GM21619 (cell line): Measurements from ENCODE around the gene RBMS2.
"Not testable (repeated sequence)": the region's sequence is repeated elsewhere in the genome, so short reads cannot be mapped to it uniquely, and the experiment has no call there.

Source experiments
- ATAC-seq: cut with Tn5 transposase; IDR thresholded peaks from one replicate; pipeline ENCODE4 v1.9.1; 2021; ENCODE audit not compliant: unreplicated experiment

The RBMS2 gene, protein sequence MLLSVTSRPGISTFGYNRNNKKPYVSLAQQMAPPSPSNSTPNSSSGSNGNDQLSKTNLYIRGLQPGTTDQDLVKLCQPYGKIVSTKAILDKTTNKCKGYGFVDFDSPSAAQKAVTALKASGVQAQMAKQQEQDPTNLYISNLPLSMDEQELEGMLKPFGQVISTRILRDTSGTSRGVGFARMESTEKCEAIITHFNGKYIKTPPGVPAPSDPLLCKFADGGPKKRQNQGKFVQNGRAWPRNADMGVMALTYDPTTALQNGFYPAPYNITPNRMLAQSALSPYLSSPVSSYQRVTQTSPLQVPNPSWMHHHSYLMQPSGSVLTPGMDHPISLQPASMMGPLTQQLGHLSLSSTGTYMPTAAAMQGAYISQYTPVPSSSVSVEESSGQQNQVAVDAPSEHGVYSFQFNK

GRCh38 chr12:56521590-56522371 lies at the start of gene RBMS2:
RBMS2 (plus strand) TSS chr12:56521820; CDS start chr12:56522024, 204 bp downstream.
- no peak for ATAC-seq

DNA sequence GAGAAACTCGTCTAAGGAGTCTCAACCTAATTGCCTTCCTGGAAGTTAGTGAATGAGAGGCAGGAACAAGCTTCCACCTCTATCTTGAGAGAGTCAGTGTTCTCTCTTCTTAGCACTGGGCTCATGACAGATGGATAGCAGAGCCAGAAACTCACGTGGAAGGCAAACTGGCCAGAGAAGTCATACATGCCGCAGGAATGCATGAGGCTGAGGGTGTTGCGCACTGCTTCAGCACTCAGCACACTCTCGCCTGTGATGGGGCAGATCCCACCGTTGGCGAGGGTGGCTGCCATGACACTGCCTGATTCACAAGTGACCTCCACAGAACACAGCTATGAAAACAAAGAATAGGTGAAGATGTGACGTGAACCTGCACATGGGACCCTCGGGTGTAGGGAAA lies 47.2 kb upstream of the RBMS2 start:
- no peak for ATAC-seq

- ATAC-seq = no peak
Measured at GRCh38 chr12:56476143-56476542, 45.5 kb upstream of the RBMS2 start.

- ATAC-seq = no peak
Measured at GRCh38 chr12:56476972-56477432, 44.6 kb upstream of the RBMS2 start.

GRCh38 chr12:56477521-56478225 lies 43.9 kb upstream of the RBMS2 start:
- no peak for ATAC-seq

- no peak for ATAC-seq
Measured at GRCh38 chr12:56479625-56480024, 42.0 kb upstream of the RBMS2 start.

DNA sequence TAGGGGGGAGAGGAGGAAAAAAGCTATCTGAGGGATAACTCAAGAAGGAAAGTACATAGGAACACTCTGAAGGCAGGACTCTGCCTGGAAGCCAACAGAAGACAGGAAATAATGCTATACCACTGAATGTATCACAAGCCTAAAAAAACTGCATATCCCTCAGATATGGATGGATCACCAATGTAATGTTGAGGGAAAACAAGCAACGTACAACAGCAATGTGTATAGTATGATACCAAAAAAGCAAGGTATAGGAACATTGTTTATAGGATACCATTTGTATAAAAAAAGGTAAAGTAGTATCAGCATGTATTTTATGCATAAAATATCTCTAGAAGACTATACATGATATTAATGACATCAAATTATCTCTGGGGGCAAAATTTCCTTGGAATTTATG lies 37.1 kb upstream of the RBMS2 start:
- no peak for ATAC-seq

- no peak for ATAC-seq
Measured at GRCh38 chr12:56486694-56487093, 34.9 kb upstream of the RBMS2 start.

GRCh38 chr12:56487448-56488040 lies 34.1 kb upstream of the RBMS2 start:
- ATAC-seq = no peak

DNA sequence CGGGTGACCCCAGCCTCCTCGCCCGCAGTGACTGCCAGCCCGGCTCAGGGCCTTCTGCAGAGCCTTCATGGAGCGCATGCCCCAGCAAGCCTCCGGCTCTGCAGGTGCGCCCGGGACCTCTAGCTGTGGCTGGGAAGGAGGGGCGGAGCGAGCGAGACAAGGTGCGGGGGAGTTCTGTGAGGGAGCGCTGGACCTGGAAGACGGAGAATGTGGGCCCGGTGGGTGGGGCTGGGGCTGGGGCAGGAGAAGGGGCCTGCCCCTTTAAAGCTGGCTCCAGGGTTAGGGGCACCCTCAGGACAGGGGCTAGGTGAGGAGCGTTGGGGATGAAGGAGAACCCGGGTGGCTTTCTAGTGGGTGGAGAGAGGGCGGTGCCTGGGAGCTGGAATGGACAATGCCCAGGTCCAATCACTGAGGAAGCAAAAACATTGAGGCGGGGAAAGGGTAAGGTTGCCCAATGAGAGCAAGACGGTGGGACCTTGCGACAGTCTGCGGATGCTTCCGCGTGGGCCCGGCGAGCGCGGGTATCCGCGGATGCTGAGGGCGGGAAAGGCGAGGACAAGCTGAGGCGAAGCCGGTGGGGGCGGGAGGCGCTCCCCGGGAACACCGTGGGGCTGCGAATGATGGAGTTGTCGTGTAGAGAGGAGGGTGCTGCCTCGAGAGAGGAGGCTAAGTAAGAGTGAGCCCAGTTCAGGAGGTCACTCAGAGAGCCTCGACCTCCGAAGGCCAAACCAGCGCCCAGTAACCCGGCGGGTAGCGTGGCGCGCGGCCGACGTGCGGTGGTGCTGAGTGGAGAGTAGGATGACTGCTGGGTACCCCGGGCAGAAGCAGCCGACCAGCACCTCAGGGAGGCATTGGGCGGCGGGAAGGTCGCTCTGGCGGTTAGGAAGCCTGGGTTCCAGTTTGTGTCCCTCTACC lies 33.3 kb upstream of the RBMS2 start, which contains the start of gene GLS2:
GLS2 (minus strand) TSS at position 121 of the 915 bp plus-strand sequence; CDS start at position 78, 43 bp downstream.
- peak; percentile 90 for ATAC-seq

- no peak for ATAC-seq
Measured at GRCh38 chr12:56490360-56490759, 31.3 kb upstream of the RBMS2 start.

GRCh38 chr12:56493409-56494105 lies 28.1 kb upstream of the RBMS2 start:
- not testable (repeated sequence) for ATAC-seq

DNA sequence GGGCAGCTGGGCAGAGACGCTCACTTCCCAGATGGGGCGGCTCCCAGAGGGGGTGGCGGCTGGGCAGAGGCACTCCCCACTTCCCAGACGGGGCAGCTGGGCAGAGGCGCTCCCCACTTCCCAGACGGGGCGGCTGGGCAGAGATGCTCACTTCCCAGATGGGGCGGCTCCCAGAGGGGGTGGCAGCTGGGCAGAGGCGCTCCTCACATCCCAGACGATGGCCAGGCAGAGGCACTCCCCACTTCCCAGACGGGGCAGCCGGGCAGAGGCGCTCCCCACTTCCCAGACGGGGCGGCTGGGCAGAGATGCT lies 27.6 kb upstream of the RBMS2 start:
- ATAC-seq = not testable (repeated sequence)

DNA sequence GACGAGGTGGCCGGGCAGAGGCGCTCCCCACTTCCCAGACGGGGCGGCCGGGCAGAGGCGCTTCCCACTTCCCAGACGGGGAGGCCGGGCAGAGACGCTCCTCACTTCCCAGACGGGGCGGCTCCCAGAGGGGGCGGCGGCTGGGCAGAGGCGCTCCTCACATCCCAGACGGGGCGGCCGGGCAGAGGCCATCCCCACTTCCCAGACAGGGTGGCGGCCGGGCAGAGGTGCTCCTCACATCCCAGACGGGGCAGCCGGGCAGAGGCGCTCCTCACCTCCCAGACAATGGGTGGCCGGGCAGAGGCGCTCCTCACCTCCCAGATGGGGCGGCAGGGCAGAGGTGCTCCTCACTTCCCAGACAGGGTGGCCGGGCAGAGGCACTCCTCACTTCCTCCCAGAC lies 27.1 kb upstream of the RBMS2 start:
- not testable (repeated sequence) for ATAC-seq

DNA sequence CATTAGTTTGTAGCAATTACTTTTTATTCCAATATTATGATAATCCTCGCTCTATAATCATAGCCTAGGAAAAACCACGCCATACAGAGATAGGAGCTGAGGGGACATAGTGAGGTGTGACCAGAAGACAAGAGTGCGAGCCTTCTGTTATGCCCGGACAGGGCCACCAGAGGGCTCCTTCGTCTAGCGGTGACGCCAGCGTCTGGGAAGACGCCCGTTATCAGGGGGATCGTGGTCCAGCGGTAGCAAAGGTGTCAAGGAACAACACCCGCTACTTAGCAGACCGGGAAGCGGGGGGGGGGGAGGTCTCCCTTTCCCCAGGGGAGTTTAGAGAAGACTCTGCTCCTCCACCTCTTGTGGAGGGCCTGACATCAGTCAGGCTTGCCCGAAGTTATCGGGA lies 24.9 kb upstream of the RBMS2 start:
- not testable (repeated sequence) for ATAC-seq

GRCh38 chr12:56498126-56498902 lies 23.3 kb upstream of the RBMS2 start:
- not testable (repeated sequence) for ATAC-seq

- ATAC-seq = not testable (repeated sequence)
Measured at GRCh38 chr12:56499452-56499851, 22.2 kb upstream of the RBMS2 start.

- ATAC-seq = not testable (repeated sequence)
Measured at GRCh38 chr12:56499879-56500278, 21.7 kb upstream of the RBMS2 start.

DNA sequence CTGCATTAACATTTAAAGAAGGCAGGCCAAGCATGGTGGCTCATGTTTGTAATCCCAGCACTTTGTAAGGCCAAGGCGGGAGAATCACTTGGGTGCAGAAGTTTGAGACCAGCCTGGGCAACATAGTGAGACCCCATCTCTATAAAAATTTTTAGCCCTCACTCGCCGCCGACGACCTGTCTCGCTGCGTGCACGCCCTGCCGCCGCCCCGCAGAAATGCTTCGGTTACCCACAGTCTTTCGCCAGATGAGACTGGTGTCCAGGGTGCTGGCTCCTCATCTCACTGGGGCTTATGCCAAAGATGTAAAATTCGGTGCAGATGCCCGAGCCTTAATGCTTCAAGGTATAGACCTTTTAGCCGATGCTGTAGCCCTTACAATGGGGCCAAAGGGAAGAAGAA lies 10.8 kb upstream of the RBMS2 start:
- no peak for ATAC-seq
